ENCODE results near the gene ANKMY2. TPM values are rescaled to one million over a fixed set of nuclear protein-coding genes. Genes with fewer than 3 reads are reported as not detected.

The ANKMY2 gene
- polyA plus RNA-seq, 2 donors = 5.0 to 5.9 TPM

- Histone ChIP-seq H3K36me3 (ENCODE audit: control insufficient read depth in 2 of 2, insufficient read depth in 2 of 2, low read length in 1 of 2) (no peaks in the 10 kb centered on the region), H3K9me3 (ENCODE audit: control insufficient read depth in 2 of 2, insufficient read depth in 1 of 2, low read depth in 1 of 2, low read length in 1 of 2) (no peaks in the 10 kb centered on the region), H3K27me3 (ENCODE audit: control insufficient read depth in 1 of 2, insufficient read depth in 2 of 2, low read length in 2 of 2) (no peaks in the 10 kb centered on the region), H3K4me1 (ENCODE audit: control insufficient read depth in 2 of 2, insufficient read depth in 2 of 2, low read length in 1 of 2) (no peaks in the 10 kb centered on the region), H3K27ac (ENCODE audit: low read depth in 2 of 2, low read length in 1 of 2) (no peak overlapping the region), H3K4me3 (ENCODE audit: low read depth in 1 of 2, low read length in 2 of 2) (no peak overlapping the region)
- 31 to 32% methylated on average over 13 of the region's 13 CpGs for WGBS, 2 donors
Observed at GRCh38 chr7:16564909-16565426, 80.6 kb downstream of the ANKMY2 start.

GRCh38 chr7:16564023-16564380 lies 81.6 kb downstream of the ANKMY2 start:
- H3K4me1 ChIP-seq (ENCODE audit: control insufficient read depth in 2 of 2, insufficient read depth in 2 of 2, low read length in 1 of 2) = no peaks in the 10 kb centered on the region
- 82 to 87% methylated on average over 4 of the region's 4 CpGs for WGBS, 2 donors

GRCh38 chr7:16563281-16564022 lies 82.1 kb downstream of the ANKMY2 start:
- Histone ChIP-seq H3K36me3 (ENCODE audit: control insufficient read depth in 2 of 2, insufficient read depth in 2 of 2, low read length in 1 of 2) (no peaks in the 10 kb centered on the region), H3K27me3 (ENCODE audit: control insufficient read depth in 1 of 2, insufficient read depth in 2 of 2, low read length in 2 of 2) (no peaks in the 10 kb centered on the region), H3K27ac (ENCODE audit: low read depth in 2 of 2, low read length in 1 of 2) (no peak overlapping the region), H3K4me1 (ENCODE audit: control insufficient read depth in 2 of 2, insufficient read depth in 2 of 2, low read length in 1 of 2) (no peaks in the 10 kb centered on the region), H3K9me3 (ENCODE audit: control insufficient read depth in 2 of 2, insufficient read depth in 1 of 2, low read depth in 1 of 2, low read length in 1 of 2) (no peaks in the 10 kb centered on the region), H3K4me3 (ENCODE audit: low read depth in 1 of 2, low read length in 2 of 2) (no peak overlapping the region)
- 43% methylated on average over 5 of the region's 5 CpGs for WGBS, 2 donors

More at GRCh38 chr7:16564023-16564380, 81.6 kb downstream of the ANKMY2 start:
- Histone ChIP-seq H3K9me3 (ENCODE audit: control insufficient read depth in 2 of 2, insufficient read depth in 1 of 2, low read depth in 1 of 2, low read length in 1 of 2) (no peaks in the 10 kb centered on the region), H3K27ac (ENCODE audit: low read depth in 2 of 2, low read length in 1 of 2) (no peak overlapping the region), H3K4me3 (ENCODE audit: low read depth in 1 of 2, low read length in 2 of 2) (no peak overlapping the region), H3K27me3 (ENCODE audit: control insufficient read depth in 1 of 2, insufficient read depth in 2 of 2, low read length in 2 of 2) (no peaks in the 10 kb centered on the region), H3K36me3 (ENCODE audit: control insufficient read depth in 2 of 2, insufficient read depth in 2 of 2, low read length in 1 of 2) (no peaks in the 10 kb centered on the region)

- WGBS, 2 donors = 89% methylated on average over 9 of the region's 9 CpGs
- H3K9me3 ChIP-seq (ENCODE audit: control insufficient read depth in 2 of 2, insufficient read depth in 1 of 2, low read depth in 1 of 2, low read length in 1 of 2) = no peaks in the 10 kb centered on the region
- H3K36me3 ChIP-seq (ENCODE audit: control insufficient read depth in 2 of 2, insufficient read depth in 2 of 2, low read length in 1 of 2) = no peaks in the 10 kb centered on the region
- H3K4me1 ChIP-seq (ENCODE audit: control insufficient read depth in 2 of 2, insufficient read depth in 2 of 2, low read length in 1 of 2) = no peaks in the 10 kb centered on the region
- H3K4me3 ChIP-seq (ENCODE audit: low read depth in 1 of 2, low read length in 2 of 2) = no peak overlapping the region
- no peaks in the 10 kb centered on the region for H3K27me3 ChIP-seq (ENCODE audit: control insufficient read depth in 1 of 2, insufficient read depth in 2 of 2, low read length in 2 of 2)
- no peak overlapping the region for H3K27ac ChIP-seq (ENCODE audit: low read depth in 2 of 2, low read length in 1 of 2)
Observed at GRCh38 chr7:16562456-16563220, 82.9 kb downstream of the ANKMY2 start.

- Histone ChIP-seq H3K36me3 (ENCODE audit: control insufficient read depth in 2 of 2, insufficient read depth in 2 of 2, low read length in 1 of 2) (no peaks in the 10 kb centered on the region), H3K27ac (ENCODE audit: low read depth in 2 of 2, low read length in 1 of 2) (no peak overlapping the region), H3K9me3 (ENCODE audit: control insufficient read depth in 2 of 2, insufficient read depth in 1 of 2, low read depth in 1 of 2, low read length in 1 of 2) (no peaks in the 10 kb centered on the region), H3K4me3 (ENCODE audit: low read depth in 1 of 2, low read length in 2 of 2) (no peak overlapping the region), H3K27me3 (ENCODE audit: control insufficient read depth in 1 of 2, insufficient read depth in 2 of 2, low read length in 2 of 2) (no peaks in the 10 kb centered on the region), H3K4me1 (ENCODE audit: control insufficient read depth in 2 of 2, insufficient read depth in 2 of 2, low read length in 1 of 2) (no peaks in the 10 kb centered on the region)
- 71% methylated on average over 3 of the region's 3 CpGs for WGBS, 2 donors
Observed at GRCh38 chr7:16561943-16562342, 83.6 kb downstream of the ANKMY2 start.

GRCh38 chr7:16559497-16560179 lies 85.9 kb downstream of the ANKMY2 start:
- Histone ChIP-seq H3K9me3 (ENCODE audit: control insufficient read depth in 2 of 2, insufficient read depth in 1 of 2, low read depth in 1 of 2, low read length in 1 of 2) (no peaks in the 10 kb centered on the region), H3K4me3 (ENCODE audit: low read depth in 1 of 2, low read length in 2 of 2) (no peak overlapping the region), H3K27ac (ENCODE audit: low read depth in 2 of 2, low read length in 1 of 2) (no peak overlapping the region), H3K36me3 (ENCODE audit: control insufficient read depth in 2 of 2, insufficient read depth in 2 of 2, low read length in 1 of 2) (no peaks in the 10 kb centered on the region), H3K27me3 (ENCODE audit: control insufficient read depth in 1 of 2, insufficient read depth in 2 of 2, low read length in 2 of 2) (no peaks in the 10 kb centered on the region), H3K4me1 (ENCODE audit: control insufficient read depth in 2 of 2, insufficient read depth in 2 of 2, low read length in 1 of 2) (no peaks in the 10 kb centered on the region)
- WGBS, 2 donors = 80 to 81% methylated on average over 3 of the region's 3 CpGs

GRCh38 chr7:16558761-16559302 lies 86.7 kb downstream of the ANKMY2 start:
- H3K4me1 ChIP-seq (ENCODE audit: control insufficient read depth in 2 of 2, insufficient read depth in 2 of 2, low read length in 1 of 2) = no peaks in the 10 kb centered on the region
- no peaks in the 10 kb centered on the region for H3K9me3 ChIP-seq (ENCODE audit: control insufficient read depth in 2 of 2, insufficient read depth in 1 of 2, low read depth in 1 of 2, low read length in 1 of 2)
- no peak overlapping the region for H3K27ac ChIP-seq (ENCODE audit: low read depth in 2 of 2, low read length in 1 of 2)
- no peaks in the 10 kb centered on the region for H3K27me3 ChIP-seq (ENCODE audit: control insufficient read depth in 1 of 2, insufficient read depth in 2 of 2, low read length in 2 of 2)
- no peak overlapping the region for H3K4me3 ChIP-seq (ENCODE audit: low read depth in 1 of 2, low read length in 2 of 2)
- 80 to 89% methylated on average over 4 of the region's 4 CpGs for WGBS, 2 donors
- no peaks in the 10 kb centered on the region for H3K36me3 ChIP-seq (ENCODE audit: control insufficient read depth in 2 of 2, insufficient read depth in 2 of 2, low read length in 1 of 2)

GRCh38 chr7:16556359-16556758 lies 89.2 kb downstream of the ANKMY2 start:
- H3K4me1 ChIP-seq (ENCODE audit: control insufficient read depth in 2 of 2, insufficient read depth in 2 of 2, low read length in 1 of 2) = no peaks in the 10 kb centered on the region
- WGBS, 2 donors = 85 to 94% methylated on average over 2 of the region's 2 CpGs
- no peaks in the 10 kb centered on the region for H3K9me3 ChIP-seq (ENCODE audit: control insufficient read depth in 2 of 2, insufficient read depth in 1 of 2, low read depth in 1 of 2, low read length in 1 of 2)
- no peaks in the 10 kb centered on the region for H3K36me3 ChIP-seq (ENCODE audit: control insufficient read depth in 2 of 2, insufficient read depth in 2 of 2, low read length in 1 of 2)
- H3K4me3 ChIP-seq (ENCODE audit: low read depth in 1 of 2, low read length in 2 of 2) = no peak overlapping the region
- no peaks in the 10 kb centered on the region for H3K27me3 ChIP-seq (ENCODE audit: control insufficient read depth in 1 of 2, insufficient read depth in 2 of 2, low read length in 2 of 2)
- H3K27ac ChIP-seq (ENCODE audit: low read depth in 2 of 2, low read length in 1 of 2) = no peak overlapping the region

- Histone ChIP-seq H3K27me3 (ENCODE audit: control insufficient read depth in 1 of 2, insufficient read depth in 2 of 2, low read length in 2 of 2) (no peaks in the 10 kb centered on the region), H3K27ac (ENCODE audit: low read depth in 2 of 2, low read length in 1 of 2) (no peak overlapping the region)
- 81 to 84% methylated on average over 10 of the region's 10 CpGs for WGBS, 2 donors
Observed at GRCh38 chr7:16554518-16555236, 90.9 kb downstream of the ANKMY2 start.

More at GRCh38 chr7:16554518-16555236, 90.9 kb downstream of the ANKMY2 start:
- H3K4me1 ChIP-seq (ENCODE audit: control insufficient read depth in 2 of 2, insufficient read depth in 2 of 2, low read length in 1 of 2) = no peaks in the 10 kb centered on the region
- H3K4me3 ChIP-seq (ENCODE audit: low read depth in 1 of 2, low read length in 2 of 2) = no peak overlapping the region
- no peaks in the 10 kb centered on the region for H3K9me3 ChIP-seq (ENCODE audit: control insufficient read depth in 2 of 2, insufficient read depth in 1 of 2, low read depth in 1 of 2, low read length in 1 of 2)
- H3K36me3 ChIP-seq (ENCODE audit: control insufficient read depth in 2 of 2, insufficient read depth in 2 of 2, low read length in 1 of 2) = no peaks in the 10 kb centered on the region
